Colonic mucosa (tissue), 4 donors: ENCODE results near the gene HAUS3. TPM values are rescaled to one million over a fixed set of nuclear protein-coding genes. Genes with fewer than 3 reads are reported as not detected.

Source experiments
- DNase-seq: peaks from one replicate; pipeline ENCODE4 v3.0.0-alpha.2; 2020
- H3K27ac ChIP-seq: fragments of 200-600 bp; one replicate; pipeline ENCODE4 v1.8.0; 2021
- H3K27me3 ChIP-seq: fragments of 200-600 bp; one replicate; pipeline ENCODE4 v1.8.0; 2021
- H3K36me3 ChIP-seq: fragments of 200-600 bp; one replicate; pipeline ENCODE4 v1.8.0; 2021
- H3K4me1 ChIP-seq: fragments of 200-600 bp; one replicate; pipeline ENCODE4 v1.8.0; 2021; ENCODE audit warnings: mild to moderate bottlenecking
- H3K4me3 ChIP-seq: fragments of 200-600 bp; one replicate; pipeline ENCODE4 v1.8.0; 2021
- H3K9ac ChIP-seq, 2 donors: one replicate each; pipeline ENCODE4 v1.7.0; 2013; ENCODE audit warnings: control low read depth in 2 of 2, low read depth in 2 of 2, low read length in 2 of 2
- H3K9me3 ChIP-seq: fragments of 200-600 bp; one replicate; pipeline ENCODE4 v1.8.0; 2021
- intact Hi-C: fragments of 100-400 bp; cut with DNase I; formaldehyde crosslinking; loops from one replicate; pipeline ENCODE4 v1.14.1; 2022
- total RNA-seq, 2 donors: library from RNA; stranded (reverse); fragmentation: NEBNext Ultra II Directional in 1 of 2; extraction: Animal tissue kit (Norgen Biotek cat#: 25700) in 1 of 2; gene quantifications; one replicate each; pipeline ENCODE4 v1.2.1, GENCODE V29; 2021
- TF ChIP-seq, protein P1 (sequence below): fragments of 200-600 bp; IDR thresholded peaks from one replicate; pipeline ENCODE4 v1.8.0; 2022; ENCODE audit warnings: antibody characterized with exemption, mild to moderate bottlenecking
- donor health status: healthy.
- donor health status: DM: no; HTN: no; CAD: no.
- donor health status: DM: no; HTN: no; CAD: no.

The HAUS3 gene
- total RNA-seq, 2 donors from 2014 or later, result 9.1 to 13.0 TPM

DNA sequence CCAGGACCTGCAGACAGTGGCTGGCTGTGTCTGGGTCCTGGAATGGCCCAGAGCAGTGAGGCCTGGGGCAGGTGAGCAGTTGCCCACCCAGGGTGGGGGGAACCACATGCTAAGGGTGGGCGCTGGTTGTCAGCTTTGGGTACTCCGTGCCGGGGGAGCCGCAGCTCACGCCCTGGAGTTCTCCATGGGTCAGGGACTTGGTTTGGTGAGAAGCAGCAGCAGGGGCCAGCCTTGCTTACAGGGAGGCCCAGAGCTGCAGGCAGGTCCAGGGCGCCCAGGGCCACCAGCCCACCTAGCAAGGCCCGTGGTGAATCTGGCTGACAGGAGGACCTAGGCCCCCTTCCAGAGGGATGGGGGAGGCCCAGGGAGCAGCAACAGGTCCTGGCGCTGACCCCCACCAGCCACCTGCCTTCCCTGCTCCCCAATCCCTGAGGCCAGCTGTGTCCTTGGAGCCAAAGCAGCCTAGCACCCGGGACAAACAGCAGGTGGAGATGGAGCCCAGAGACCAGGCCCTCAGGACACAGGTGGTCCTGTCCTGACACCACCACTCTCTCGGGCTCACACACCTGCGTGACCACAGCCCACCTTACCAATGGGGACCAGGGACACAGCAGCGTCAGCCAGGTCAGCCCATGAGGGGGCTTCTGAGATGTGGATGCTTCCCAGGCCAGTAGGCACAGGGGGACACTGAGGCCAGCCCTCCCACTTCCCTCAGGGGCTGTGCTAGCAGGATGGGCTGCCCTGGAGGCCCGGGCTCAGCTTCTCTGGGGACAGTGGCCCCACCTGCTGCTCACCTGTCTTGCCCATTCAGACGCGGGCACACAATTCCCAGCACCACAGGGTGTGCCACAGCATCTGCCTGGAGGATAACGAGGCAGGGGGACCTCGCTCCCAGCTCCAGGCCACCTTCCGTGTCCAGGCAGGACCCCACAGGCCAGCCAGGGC, 16.4 kb upstream of the HAUS3 start:
- no peak overlapping the region for H3K27ac ChIP-seq
- peak; percentile 17 for DNase-seq
- intact Hi-C loops, result no loop called here
- TF ChIP-seq, protein P1, sequence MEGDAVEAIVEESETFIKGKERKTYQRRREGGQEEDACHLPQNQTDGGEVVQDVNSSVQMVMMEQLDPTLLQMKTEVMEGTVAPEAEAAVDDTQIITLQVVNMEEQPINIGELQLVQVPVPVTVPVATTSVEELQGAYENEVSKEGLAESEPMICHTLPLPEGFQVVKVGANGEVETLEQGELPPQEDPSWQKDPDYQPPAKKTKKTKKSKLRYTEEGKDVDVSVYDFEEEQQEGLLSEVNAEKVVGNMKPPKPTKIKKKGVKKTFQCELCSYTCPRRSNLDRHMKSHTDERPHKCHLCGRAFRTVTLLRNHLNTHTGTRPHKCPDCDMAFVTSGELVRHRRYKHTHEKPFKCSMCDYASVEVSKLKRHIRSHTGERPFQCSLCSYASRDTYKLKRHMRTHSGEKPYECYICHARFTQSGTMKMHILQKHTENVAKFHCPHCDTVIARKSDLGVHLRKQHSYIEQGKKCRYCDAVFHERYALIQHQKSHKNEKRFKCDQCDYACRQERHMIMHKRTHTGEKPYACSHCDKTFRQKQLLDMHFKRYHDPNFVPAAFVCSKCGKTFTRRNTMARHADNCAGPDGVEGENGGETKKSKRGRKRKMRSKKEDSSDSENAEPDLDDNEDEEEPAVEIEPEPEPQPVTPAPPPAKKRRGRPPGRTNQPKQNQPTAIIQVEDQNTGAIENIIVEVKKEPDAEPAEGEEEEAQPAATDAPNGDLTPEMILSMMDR, result no peak
- H3K27me3 ChIP-seq, result no peaks in the 10 kb centered on the region
- no peaks in the 10 kb centered on the region for H3K9me3 ChIP-seq
- H3K4me1 ChIP-seq, result peaks cover 10% of the 10 kb centered on the region
- H3K36me3 ChIP-seq, result peaks cover 4% of the 10 kb centered on the region
- no peak overlapping the region for H3K4me3 ChIP-seq
- H3K9ac ChIP-seq, result peak overlapping the region in 1 of 2 donors; percentile 28

DNA sequence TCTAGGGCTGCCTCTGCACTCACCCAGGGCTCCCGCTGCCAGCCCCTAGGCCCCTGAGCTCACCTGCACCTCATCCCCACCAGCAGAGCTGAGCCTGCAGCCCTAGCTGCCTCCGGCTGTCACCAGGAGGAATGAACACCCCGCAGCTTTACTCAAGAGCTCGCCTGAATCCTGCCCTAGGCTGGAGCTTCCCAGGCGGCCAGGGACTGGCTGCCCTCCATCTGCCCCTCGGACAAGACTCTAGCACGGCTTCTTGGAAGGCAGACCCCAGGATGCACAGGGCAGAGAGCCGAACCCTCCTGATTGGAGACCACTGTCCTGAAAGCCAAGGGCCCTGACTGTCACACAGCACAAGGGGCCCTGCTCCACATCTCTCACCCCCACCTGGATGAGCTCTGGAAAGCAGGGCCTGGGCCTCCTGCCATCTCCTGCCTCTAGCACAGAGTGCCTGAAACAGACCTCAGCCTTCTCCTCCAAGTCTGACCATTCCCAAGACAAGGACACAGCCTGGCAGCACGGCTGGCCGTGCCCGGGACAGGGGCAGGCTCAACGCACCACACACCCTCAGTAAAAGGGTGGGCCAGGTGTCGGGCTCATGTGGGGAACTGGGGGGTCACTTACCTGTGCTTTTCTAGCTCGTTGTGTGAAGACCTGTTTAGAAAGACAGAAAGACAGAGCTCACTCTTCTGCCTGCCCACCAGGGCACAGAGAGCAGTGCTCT, 15.6 kb upstream of the HAUS3 start:
- peak; percentile 15 for DNase-seq
- Histone ChIP-seq H3K4me3 (no peak overlapping the region), H3K9ac (peak overlapping the region in 1 of 2 donors; percentile 28)

GRCh38 chr4:2256781-2257191, 14.9 kb upstream of the HAUS3 start:
- Histone ChIP-seq H3K4me3 (no peak overlapping the region), H3K9ac (no peak overlapping the region), H3K27ac (peak overlapping the region; percentile 4), H3K4me1 (peaks cover 10% of the 10 kb centered on the region), H3K27me3 (no peaks in the 10 kb centered on the region), H3K9me3 (no peaks in the 10 kb centered on the region), H3K36me3 (peaks cover 9% of the 10 kb centered on the region)
- intact Hi-C loops, result no loop called here
- TF ChIP-seq, protein P1, result no peak
- DNase-seq, result peak; percentile 18

More for the DNA sequence above, 15.6 kb upstream of the HAUS3 start:
- TF ChIP-seq, protein P1, result no peak
- Histone ChIP-seq H3K27ac (no peak overlapping the region), H3K4me1 (peaks cover 10% of the 10 kb centered on the region), H3K36me3 (peaks cover 4% of the 10 kb centered on the region), H3K27me3 (no peaks in the 10 kb centered on the region), H3K9me3 (no peaks in the 10 kb centered on the region)
- intact Hi-C loops, result no loop called here

DNA sequence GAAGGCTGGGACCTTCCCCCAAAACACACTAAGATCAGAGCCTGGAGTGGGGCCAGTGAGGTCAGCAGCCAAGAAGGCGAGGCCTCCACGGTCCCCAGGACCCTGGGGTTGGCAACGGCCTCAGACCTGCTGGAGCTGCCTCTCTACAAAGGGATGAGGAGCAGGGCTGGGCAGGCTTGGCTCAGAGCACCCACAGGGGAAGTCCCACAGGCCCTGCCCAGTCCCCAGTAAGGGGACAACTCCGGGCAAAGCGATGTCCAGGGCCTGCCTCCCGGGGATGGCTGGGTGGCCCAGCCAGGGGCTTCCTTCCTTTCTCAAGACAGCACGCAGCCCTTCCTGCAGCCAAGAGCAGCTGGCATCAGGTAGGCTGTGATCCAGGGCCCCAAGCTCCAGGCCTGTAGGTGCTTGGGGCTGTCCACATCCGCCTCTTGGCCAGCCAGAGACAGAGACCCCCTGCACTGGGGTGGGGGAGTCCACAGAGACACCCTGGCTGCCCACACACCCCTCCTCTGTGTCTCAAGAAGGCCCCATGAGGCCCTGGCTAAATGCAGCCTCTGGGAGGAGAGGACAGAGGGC, 14.3 kb upstream of the HAUS3 start:
- Histone ChIP-seq H3K4me3 (no peak overlapping the region), H3K4me1 (peaks cover 10% of the 10 kb centered on the region), H3K9ac (no peak overlapping the region), H3K9me3 (no peaks in the 10 kb centered on the region), H3K27ac (peak overlapping the region; percentile 4), H3K27me3 (no peaks in the 10 kb centered on the region), H3K36me3 (peaks cover 10% of the 10 kb centered on the region)
- intact Hi-C loops, result no loop called here
- TF ChIP-seq, protein P1, result no peak
- peak; percentile 18 for DNase-seq

- TF ChIP-seq, protein P1, result no peak
- Histone ChIP-seq H3K9ac (no peak overlapping the region), H3K4me3 (no peak overlapping the region), H3K36me3 (peaks cover 10% of the 10 kb centered on the region), H3K9me3 (no peaks in the 10 kb centered on the region), H3K27ac (no peak overlapping the region), H3K4me1 (peaks cover 8% of the 10 kb centered on the region), H3K27me3 (no peaks in the 10 kb centered on the region)
- peak; percentile 17 for DNase-seq
- intact Hi-C loops, result no loop called here
Measured at GRCh38 chr4:2255501-2256155, 13.7 kb upstream of the HAUS3 start.
